AG20443 (cell line): ENCODE results near the gene DENND1A.
A peak's percentile ranks its signal among the peaks of the same experiment; 100 is the strongest.
"Not testable (repeated sequence)": the region's sequence is repeated elsewhere in the genome, so short reads cannot be mapped to it uniquely, and the experiment has no call there.

ENCODE experiments used
- DNase-seq: peaks from one replicate; pipeline ENCODE4 v3.0.0; 2012; ENCODE audit warnings: low spot score, mixed read lengths

Gene DENND1A

GRCh38 chr9:123923377-123923776, 6.5 kb downstream of the DENND1A start:
- no peak for DNase-seq

- DNase-seq, result no peak
Observed at GRCh38 chr9:123922911-123923310, 7.0 kb downstream of the DENND1A start.

GRCh38 chr9:123922431-123922830, 7.5 kb downstream of the DENND1A start:
- no peak for DNase-seq

- DNase-seq, result no peak
Observed at GRCh38 chr9:123914517-123915196, 15.3 kb downstream of the DENND1A start.

GRCh38 chr9:123912167-123912897, 17.6 kb downstream of the DENND1A start:
- no peak for DNase-seq

GRCh38 chr9:123911024-123911423, 18.9 kb downstream of the DENND1A start:
- DNase-seq, result no peak

- DNase-seq, result not testable (repeated sequence)
Observed at GRCh38 chr9:123909192-123909591, 20.7 kb downstream of the DENND1A start.

GRCh38 chr9:123903550-123903949, 26.4 kb downstream of the DENND1A start:
- not testable (repeated sequence) for DNase-seq

GRCh38 chr9:123894822-123895221, 35.1 kb downstream of the DENND1A start:
- no peak for DNase-seq

- DNase-seq, result peak; percentile 37
Observed at GRCh38 chr9:123893831-123894460, 36.0 kb downstream of the DENND1A start.

GRCh38 chr9:123893115-123893514, 36.8 kb downstream of the DENND1A start:
- DNase-seq, result no peak

GRCh38 chr9:123887837-123888236, 42.1 kb downstream of the DENND1A start:
- no peak for DNase-seq

GRCh38 chr9:123885834-123886233, 44.1 kb downstream of the DENND1A start:
- not testable (repeated sequence) for DNase-seq

- peak; percentile 32 for DNase-seq
Observed at GRCh38 chr9:123883634-123884033, 46.3 kb downstream of the DENND1A start.

- DNase-seq, result no peak
Observed at GRCh38 chr9:123881604-123882003, 48.3 kb downstream of the DENND1A start.

- DNase-seq, result no peak
Observed at GRCh38 chr9:123880420-123880819, 49.5 kb downstream of the DENND1A start.

GRCh38 chr9:123876750-123877149, 53.2 kb downstream of the DENND1A start:
- DNase-seq, result no peak

GRCh38 chr9:123872710-123873109, 57.2 kb downstream of the DENND1A start:
- DNase-seq, result no peak

GRCh38 chr9:123871781-123872180, 58.1 kb downstream of the DENND1A start:
- DNase-seq, result no peak

GRCh38 chr9:123868002-123868401, 61.9 kb downstream of the DENND1A start:
- no peak for DNase-seq

GRCh38 chr9:123867034-123867433, 62.9 kb downstream of the DENND1A start:
- DNase-seq, result no peak

- DNase-seq, result no peak
Observed at GRCh38 chr9:123866497-123866896, 63.4 kb downstream of the DENND1A start.
